IPS-18a (cell line): Measurements from ENCODE around the gene FTSJ1.

Experiments
- H3K27ac ChIP-seq: one replicate; pipeline ENCODE4 v1.5.1; 2013; ENCODE audit warnings: low read length
- H3K27me3 ChIP-seq: one replicate; pipeline ENCODE4 v1.6.1; 2013; ENCODE audit warnings: mild to moderate bottlenecking, low read length; ENCODE audit not compliant: control insufficient read depth, insufficient read depth
- H3K36me3 ChIP-seq: one replicate; pipeline ENCODE4 v1.6.1; 2013; ENCODE audit warnings: low read depth, low read length; ENCODE audit not compliant: control insufficient read depth
- H3K4me1 ChIP-seq: one replicate; pipeline ENCODE4 v1.6.1; 2013; ENCODE audit warnings: low read depth, low read length; ENCODE audit not compliant: control insufficient read depth
- H3K4me3 ChIP-seq: one replicate; pipeline ENCODE4 v1.5.1; 2013; ENCODE audit warnings: low read length
- H3K9ac ChIP-seq: one replicate; pipeline ENCODE4 v1.6.1; 2013; ENCODE audit warnings: mild to moderate bottlenecking, low read length, moderate library complexity
- H3K9me3 ChIP-seq: one replicate; pipeline ENCODE4 v1.6.1; 2013; ENCODE audit warnings: low read depth, low read length; ENCODE audit not compliant: control insufficient read depth

The FTSJ1 gene

DNA sequence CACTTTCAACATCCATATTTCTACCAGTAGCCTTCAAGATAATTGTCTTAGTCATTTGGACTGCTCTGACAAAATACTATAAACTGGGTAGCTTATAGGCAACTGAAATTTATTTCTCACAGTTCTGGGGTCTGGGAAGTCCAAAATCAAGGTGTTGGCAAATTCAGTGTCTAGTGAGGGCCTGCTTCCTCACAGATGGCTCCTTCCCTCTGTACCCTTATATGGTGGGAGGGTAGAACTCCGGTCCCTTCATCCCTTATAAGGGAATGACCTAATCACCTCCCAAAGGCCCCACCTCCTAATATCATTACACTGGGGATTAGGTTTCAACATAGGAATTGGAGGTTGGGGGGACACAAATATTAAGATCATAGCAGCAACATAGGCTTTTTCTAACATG lies 56.2 kb downstream of the FTSJ1 start:
- no peaks in the 10 kb centered on the region for H3K27me3 ChIP-seq
- no peak overlapping the region for H3K9ac ChIP-seq
- H3K27ac ChIP-seq, result no peak overlapping the region

GRCh38 chrX:48533165-48533564 lies 57.2 kb downstream of the FTSJ1 start:
- Histone ChIP-seq H3K9ac (no peak overlapping the region), H3K27ac (no peak overlapping the region), H3K27me3 (no peaks in the 10 kb centered on the region)

More for the DNA sequence above, 56.2 kb downstream of the FTSJ1 start:
- no peak overlapping the region for H3K4me3 ChIP-seq
- no peaks in the 10 kb centered on the region for H3K4me1 ChIP-seq
- H3K9me3 ChIP-seq, result peaks cover 6% of the 10 kb centered on the region
- peaks cover 8% of the 10 kb centered on the region for H3K36me3 ChIP-seq

More at GRCh38 chrX:48533165-48533564, 57.2 kb downstream of the FTSJ1 start:
- no peaks in the 10 kb centered on the region for H3K4me1 ChIP-seq
- peaks cover 5% of the 10 kb centered on the region for H3K36me3 ChIP-seq
- H3K4me3 ChIP-seq, result no peak overlapping the region
- H3K9me3 ChIP-seq, result peaks cover 6% of the 10 kb centered on the region
